PFSK-1 (cell line): ENCODE measurements around the gene SHPK.

Experiments
- FOXP2 ChIP-seq: optimal IDR thresholded peaks from 2 replicates; pipeline ENCODE3; 2011; ENCODE audit warnings: borderline replicate concordance, control low read depth, inconsistent platforms; ENCODE audit not compliant: insufficient read depth; ENCODE audit errors: extremely low read length, extremely low read depth
- POLR2AphosphoS5 ChIP-seq: IDR thresholded peaks from 2 replicates; pipeline ENCODE4 v1.6.1; 2012; ENCODE audit warnings: low read depth, mild to moderate bottlenecking, control low read depth, low read length, moderate library complexity
- SIN3A ChIP-seq: IDR thresholded peaks from 2 replicates; pipeline ENCODE4 v1.6.1; 2012; ENCODE audit warnings: mild to moderate bottlenecking, low read length, moderate library complexity, borderline replicate concordance; ENCODE audit not compliant: insufficient read depth
- TAF1 ChIP-seq: IDR thresholded peaks from 2 replicates; pipeline ENCODE4 v1.6.1; 2012; ENCODE audit warnings: low read length, control low read depth, borderline replicate concordance; ENCODE audit not compliant: insufficient read depth
- TF ChIP-seq, protein P1 (sequence below), 2 experiments: IDR thresholded peaks; 2 replicates each; pipeline versions ENCODE4 v1.6.1 to v1.8.0; 2011 to 2012; ENCODE audit warnings: low read depth in 2 of 2, low read length in 2 of 2, control low read depth in 1 of 2, inconsistent platforms in 1 of 2, mild to moderate bottlenecking in 1 of 2, moderate library complexity in 1 of 2; ENCODE audit not compliant: insufficient read depth in 1 of 2

DNA sequence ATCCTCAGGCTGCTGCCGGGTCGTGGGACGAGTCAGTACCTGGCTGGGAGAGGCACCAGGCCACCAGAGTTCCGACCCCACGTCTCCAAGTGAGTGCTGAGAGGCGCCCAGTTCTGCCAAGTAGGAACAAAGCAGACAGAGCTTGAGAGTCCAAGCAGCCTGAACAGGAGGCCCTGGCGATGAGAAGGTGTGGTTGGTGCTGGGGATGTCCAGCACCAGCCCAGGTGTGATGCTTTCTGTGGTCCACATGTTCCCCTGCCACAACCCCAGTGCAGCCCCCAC is 21.5 kb upstream of the SHPK start:
- TF ChIP-seq FOXP2 (no peak), POLR2AphosphoS5 (no peak), SIN3A (no peak), TAF1 (no peak)
- TF ChIP-seq, protein P1, sequence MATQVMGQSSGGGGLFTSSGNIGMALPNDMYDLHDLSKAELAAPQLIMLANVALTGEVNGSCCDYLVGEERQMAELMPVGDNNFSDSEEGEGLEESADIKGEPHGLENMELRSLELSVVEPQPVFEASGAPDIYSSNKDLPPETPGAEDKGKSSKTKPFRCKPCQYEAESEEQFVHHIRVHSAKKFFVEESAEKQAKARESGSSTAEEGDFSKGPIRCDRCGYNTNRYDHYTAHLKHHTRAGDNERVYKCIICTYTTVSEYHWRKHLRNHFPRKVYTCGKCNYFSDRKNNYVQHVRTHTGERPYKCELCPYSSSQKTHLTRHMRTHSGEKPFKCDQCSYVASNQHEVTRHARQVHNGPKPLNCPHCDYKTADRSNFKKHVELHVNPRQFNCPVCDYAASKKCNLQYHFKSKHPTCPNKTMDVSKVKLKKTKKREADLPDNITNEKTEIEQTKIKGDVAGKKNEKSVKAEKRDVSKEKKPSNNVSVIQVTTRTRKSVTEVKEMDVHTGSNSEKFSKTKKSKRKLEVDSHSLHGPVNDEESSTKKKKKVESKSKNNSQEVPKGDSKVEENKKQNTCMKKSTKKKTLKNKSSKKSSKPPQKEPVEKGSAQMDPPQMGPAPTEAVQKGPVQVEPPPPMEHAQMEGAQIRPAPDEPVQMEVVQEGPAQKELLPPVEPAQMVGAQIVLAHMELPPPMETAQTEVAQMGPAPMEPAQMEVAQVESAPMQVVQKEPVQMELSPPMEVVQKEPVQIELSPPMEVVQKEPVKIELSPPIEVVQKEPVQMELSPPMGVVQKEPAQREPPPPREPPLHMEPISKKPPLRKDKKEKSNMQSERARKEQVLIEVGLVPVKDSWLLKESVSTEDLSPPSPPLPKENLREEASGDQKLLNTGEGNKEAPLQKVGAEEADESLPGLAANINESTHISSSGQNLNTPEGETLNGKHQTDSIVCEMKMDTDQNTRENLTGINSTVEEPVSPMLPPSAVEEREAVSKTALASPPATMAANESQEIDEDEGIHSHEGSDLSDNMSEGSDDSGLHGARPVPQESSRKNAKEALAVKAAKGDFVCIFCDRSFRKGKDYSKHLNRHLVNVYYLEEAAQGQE (IDR thresholded peaks at IDR 0.05; ENCODE audit: insufficient read depth in 1 of 2, low read depth in 2 of 2, low read length in 2 of 2) = no peak
